ENCODE data around the gene DHX29.

GRCh38 chr5:55338810-55339243, 31.3 kb upstream of the DHX29 start:
- TF ChIP-seq, protein P1, sequence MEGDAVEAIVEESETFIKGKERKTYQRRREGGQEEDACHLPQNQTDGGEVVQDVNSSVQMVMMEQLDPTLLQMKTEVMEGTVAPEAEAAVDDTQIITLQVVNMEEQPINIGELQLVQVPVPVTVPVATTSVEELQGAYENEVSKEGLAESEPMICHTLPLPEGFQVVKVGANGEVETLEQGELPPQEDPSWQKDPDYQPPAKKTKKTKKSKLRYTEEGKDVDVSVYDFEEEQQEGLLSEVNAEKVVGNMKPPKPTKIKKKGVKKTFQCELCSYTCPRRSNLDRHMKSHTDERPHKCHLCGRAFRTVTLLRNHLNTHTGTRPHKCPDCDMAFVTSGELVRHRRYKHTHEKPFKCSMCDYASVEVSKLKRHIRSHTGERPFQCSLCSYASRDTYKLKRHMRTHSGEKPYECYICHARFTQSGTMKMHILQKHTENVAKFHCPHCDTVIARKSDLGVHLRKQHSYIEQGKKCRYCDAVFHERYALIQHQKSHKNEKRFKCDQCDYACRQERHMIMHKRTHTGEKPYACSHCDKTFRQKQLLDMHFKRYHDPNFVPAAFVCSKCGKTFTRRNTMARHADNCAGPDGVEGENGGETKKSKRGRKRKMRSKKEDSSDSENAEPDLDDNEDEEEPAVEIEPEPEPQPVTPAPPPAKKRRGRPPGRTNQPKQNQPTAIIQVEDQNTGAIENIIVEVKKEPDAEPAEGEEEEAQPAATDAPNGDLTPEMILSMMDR (IDR thresholded peaks at IDR 0.05), result no peak
- TF ChIP-seq POLR2A (IDR thresholded peaks at IDR 0.05), result no peak

Data from testis (tissue), 2 donors.